ENCODE data around the gene PI4KB.

The PI4KB gene

DNA sequence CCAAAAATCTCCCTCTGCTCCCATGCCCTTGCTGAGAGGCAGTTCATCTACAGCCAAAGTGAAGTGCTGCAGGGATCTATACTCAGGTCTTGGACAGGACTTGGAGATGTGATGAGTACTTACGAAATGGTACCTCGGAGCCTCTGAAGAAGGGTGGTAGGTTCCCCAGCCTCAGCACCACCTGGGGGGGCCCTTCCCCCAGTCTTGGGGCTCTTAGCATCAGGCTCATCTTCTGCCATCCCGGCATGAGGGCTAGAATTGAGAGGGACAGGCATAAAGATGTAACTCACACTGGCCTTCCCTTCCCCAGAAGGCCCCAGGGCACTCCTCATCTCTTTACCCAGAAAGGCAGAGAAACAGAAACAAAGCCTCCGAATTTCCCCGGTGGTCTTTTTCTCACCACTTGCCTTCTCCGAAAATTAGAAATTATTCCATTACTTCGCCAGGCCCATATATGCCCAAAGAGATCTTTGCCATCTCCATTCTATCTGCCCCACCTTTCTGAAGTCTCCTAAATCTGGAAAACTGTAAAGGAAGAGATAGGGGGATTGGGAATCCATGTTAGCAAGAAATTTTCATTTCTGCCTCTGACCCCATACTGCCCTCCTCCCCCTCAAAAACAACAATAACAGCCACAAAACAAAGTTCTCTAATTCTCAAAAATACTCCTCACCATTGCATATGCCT, 19.0 kb upstream of the PI4KB start:
- DNase-seq: no peak

- DNase-seq: no peak
These were observed 17.1 kb upstream of the PI4KB start for GRCh38 chr1:151344291-151344690.

DNA sequence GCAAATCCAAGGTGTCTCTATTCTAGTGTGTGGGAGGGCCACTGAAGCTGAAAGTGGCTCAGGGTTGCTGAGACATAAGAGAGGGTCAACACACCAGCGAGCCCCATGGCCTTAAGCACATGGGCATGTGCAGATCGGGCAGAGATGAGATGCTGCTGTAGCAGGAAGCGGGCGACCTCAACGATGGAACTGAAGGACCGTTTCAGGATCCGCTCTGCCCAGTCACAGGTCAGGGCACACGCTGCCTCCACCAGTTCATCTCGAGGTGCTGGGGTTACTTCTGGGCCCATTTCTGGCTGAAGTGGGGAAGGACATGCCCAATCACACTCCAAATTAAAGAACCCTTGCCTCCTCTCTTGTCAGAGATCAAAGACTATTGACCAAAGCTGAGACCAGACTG, 16.4 kb upstream of the PI4KB start:
- DNase-seq: no peak

DNA sequence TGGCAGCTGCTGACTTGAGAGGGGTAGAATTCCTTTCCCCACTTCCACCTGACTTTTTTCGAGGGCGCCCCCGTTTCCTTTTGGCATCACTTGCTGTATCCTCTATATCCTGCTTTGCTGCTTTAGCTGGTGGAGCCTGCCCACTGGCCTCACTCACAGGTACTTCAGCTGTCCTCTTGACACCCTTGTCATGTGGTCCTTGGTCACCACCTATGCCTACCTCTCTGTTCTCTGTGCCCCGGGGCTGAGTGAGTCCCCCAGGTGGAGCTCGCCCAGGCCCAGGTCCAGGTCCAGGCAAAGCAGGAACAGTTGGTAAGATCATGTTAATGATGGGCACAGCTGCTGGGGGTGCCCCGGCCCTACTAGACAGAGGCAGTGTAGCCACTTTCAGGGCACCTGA, 15.4 kb upstream of the PI4KB start:
- DNase-seq: no peak

DNA sequence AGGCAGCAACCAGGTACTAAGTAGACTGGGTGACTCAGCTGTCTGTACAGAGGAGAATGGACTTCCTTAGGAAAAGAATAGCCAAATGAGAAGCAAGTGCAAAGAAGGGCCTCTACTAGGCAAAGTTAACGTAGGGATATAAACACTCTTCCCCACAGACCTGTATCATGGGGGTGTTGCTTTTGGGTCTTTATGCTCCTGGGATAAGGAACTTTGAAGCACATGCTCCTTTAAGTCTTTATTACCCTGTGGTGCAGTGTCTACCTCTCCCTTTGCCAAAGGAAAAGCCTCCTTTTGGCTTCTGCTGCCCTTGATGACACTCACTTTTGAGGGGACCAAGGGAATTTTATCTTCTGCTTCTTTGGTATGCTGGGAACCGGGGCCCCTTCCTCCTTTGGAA, 14.8 kb upstream of the PI4KB start:
- no peak for DNase-seq

- no peak for DNase-seq
These were observed 13.9 kb upstream of the PI4KB start for GRCh38 chr1:151340870-151341754.

DNA sequence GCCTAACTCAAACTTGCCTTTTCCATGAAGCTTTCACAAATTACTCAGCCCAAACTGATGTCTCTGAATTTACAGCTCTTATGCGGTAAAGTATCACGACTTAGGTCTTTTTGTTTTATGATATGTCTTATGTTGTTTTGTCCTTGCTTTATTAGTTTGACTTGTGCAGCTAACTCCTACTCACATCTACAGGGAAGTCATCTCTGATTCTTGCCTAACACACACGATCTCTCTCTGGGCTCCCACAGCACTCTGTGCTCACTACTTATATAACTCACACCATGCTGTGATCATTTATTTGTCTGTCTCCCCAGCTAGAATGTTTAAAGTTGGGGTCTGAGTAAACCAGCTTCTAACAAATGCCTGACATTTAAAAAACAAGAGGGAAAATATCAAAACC, 9.3 kb upstream of the PI4KB start:
- DNase-seq: no peak

DNA sequence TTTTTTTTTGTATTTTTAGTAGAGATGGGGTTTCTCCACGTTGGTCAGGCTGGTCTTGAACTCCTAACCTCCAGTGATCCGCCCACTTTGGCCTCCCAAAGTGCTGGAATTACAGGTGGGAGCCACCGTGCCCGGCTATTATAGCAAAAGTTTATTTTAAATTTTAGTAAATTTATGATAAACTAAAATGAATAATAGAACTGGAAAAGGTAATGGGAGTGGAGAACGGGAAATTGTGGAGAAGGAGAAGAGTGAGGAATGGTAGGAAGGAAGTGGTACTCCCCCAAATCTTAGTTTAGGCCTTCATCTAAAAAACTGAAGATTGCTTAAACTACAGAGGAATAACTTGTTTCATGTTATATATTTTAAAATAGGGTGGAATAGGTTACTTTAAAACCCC, 7.6 kb upstream of the PI4KB start:
- no peak for DNase-seq

GRCh38 chr1:151327903-151328674, 873 bp upstream of the PI4KB start:
- no peak for DNase-seq

DNA sequence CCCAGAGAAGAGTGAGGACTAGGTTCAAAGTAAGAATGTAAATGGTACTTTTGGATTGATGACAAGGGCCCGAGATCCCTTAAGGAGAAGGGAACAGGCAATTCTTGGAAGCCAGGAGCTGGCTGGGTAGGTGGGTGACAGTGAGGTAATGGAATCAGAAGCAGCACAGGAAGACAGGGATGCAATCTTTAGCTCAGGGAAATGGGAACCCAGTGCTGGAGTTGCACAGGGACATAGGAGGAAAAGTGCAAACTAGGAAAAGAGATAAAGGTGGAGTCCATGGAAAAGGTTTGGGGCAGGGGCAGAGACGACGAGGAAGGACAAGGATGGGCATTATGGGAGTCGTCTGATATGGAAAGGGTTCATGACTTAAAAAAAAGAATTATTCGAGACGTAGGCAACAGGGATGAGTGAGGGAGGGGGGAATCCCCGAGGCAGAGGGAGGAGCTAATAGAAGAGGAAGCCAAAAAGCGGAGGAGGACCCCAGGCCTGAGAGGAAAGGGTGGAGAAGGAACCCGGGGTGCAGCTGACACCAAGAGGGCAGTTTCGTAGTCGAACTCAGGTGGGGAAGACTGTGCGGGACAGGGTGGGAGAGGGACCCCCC, 495 bp downstream of the PI4KB start:
- DNase-seq: no peak

DNA sequence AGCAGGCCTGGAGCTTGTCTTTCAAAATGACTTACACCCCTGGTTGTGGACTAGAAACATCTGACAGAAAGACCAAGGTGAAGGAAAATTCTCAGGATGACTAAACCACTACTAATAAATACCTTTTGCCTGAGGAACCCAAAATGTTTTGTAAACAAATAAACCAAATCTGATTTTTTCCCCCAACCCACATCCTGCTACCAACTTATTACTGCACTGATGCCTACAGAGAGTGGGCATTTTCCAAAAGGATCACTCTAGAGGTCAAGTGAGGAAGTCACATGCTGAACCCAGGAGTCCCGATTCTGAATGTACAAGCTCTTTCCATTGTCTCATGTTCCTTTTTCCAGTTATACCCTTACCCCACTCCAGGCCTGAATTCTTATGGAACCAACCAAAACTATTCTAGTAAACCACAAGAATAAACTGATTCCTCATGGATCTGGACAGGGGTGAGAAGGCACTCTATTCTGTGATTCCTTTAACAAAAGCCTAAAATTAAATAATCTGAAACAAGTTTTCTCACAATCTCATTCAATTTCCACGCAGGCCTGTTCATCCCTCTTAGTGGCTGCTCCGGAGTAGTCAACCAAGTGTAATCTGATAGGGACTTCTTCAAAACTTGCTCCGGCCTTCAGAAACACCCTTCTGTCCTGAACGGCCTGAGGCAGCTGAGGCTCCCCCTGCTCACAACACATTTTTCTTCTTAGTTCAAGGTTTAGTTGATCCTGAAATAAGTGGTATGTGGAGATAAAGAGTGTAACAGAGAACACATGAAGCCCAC, 1.4 kb downstream of the PI4KB start:
- no peak for DNase-seq

DNA sequence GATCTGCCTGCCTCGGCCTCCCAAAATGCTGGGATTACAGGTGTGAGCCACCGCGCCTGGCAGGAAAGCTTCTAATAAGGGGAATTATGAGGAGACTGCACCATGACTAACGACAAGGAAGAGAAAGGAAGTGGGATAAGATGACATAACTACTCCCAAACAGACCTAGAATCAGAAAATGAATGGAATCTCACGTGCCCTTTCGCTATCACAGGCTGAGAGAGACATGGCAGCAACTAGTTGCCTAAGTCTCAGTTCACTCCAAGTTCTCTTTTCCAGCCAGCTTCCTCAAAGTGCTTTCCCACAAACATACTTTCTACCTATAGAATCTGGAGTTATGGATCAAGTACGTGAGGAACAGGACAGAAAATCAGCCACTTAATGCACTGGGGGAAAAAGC, 2.0 kb downstream of the PI4KB start:
- no peak for DNase-seq

DNA sequence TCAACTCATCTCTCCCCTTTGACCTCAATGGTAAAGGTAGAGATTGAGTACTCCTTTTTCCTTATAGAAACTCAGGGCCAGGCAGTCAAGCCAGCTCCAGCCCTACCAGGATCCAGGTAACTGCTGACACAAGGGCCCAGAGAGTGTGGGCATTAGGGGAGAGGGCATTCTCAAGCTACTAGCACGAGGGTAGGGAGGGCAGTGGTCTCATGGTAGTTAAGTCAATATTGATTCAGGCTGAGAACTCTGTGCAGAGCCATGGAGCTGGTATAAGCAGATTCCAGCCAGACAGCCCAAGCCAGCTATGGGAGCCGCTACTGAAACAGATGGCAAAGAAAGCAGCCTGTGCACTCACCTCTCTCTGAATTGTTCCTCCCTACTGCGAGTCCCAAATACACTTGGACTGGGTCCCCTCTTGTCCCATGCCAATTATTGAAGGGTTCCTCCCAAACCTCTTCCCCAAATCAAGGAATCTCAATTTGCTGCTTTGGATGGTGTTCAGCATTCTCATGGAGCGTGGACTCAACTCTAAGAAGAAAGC, 2.8 kb downstream of the PI4KB start:
- no peak for DNase-seq

- DNase-seq: no peak
These were observed 8.2 kb downstream of the PI4KB start for GRCh38 chr1:151318975-151319374.

DNA sequence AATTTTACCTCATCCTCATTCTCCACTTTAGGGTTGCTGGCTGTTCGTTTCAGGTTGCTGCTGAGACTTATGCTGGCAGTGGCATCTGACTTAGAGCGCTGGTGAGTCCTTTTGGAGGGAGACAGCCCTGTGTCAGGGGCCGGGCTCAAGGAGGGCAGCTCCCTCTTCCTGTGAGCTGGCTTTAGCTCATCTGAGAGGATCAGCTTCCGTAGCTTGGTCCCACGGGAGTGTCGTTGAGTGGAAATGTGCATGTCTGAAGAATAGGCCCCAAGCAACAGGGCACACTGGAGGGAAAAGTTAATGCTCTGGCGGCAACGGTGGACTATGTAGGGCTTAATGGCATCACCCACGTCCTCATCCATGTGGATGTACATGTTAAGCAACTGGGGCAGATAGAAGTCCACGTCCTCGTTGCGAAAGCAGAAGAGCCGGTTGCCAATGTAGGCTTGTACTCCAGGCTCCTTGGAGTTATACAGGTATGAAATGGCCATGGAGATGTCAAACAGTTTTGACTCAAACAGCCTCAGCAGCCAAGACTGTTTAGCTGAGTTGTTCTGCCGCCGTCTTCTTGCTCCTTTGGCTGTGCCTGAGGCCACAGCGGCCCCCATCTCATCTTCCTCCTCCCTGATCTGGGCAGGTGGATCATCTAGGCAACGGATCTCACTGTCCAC, 11.5 kb downstream of the PI4KB start:
- DNase-seq: no peak

- DNase-seq: no peak
These were observed 12.9 kb downstream of the PI4KB start for GRCh38 chr1:151314137-151314875.

DNA sequence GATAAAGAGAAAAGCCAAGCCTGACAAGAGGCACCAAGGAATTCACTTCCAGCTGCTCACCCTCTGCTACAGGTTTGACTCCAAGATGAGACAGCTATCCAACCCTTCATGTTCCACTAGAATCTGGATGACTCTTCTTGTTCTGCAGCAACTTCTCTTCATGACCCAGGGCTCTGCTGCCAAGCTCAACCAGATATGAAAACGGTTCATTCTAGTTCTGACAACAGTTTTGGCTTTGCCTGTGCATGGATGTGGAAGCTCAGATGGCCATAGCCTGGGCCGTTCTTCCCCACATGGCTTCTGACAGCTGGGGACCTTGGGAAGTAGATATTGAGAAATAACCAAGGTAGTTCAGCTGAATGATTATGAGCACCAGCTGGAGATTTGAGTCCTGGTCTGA, 13.7 kb downstream of the PI4KB start:
- no peak for DNase-seq

DNA sequence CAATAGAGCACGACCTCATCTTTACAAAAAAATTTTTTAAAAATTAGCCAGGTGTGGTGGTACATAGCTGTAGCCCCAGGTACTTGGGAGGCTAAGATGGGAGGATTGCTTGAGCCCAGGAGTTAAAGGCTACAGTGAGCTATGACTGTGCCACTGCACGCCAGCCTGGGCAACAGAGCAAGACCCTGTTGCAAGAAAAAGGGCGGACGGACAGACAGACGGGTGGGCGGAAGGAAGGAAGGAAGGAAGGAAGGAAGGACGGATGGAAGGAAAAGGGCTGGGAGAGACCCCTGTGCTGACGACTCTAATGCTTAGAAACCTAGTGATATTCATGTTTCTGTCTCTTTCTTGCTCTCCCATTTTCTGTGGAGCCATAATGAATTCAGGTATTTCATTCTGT, 14.4 kb downstream of the PI4KB start:
- DNase-seq: no peak

DNA sequence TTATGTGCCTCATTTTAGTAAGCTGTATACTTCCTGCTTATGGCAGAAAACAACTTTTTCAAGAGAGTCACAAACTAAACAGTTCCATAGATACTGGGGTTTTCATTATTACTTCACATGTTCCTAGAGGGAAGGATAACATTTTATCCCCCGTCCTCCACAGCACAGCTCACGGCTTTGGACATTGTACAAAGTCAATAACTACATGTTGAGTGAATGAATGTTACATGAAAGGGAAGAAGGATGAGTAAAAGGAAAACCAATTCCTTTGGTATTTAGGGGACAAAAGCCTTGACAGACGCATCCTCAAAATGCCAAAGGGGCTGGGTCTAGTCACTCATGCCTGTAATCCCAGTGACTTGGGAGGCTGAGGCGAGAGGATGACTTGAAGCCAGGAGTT, 14.8 kb downstream of the PI4KB start:
- DNase-seq: no peak

- no peak for DNase-seq
These were observed 15.5 kb downstream of the PI4KB start for GRCh38 chr1:151311589-151312331.

Measured in right forelimb (tissue), 1 donor.